Esophagus squamous epithelium (tissue), 5 donors: ENCODE measurements around the gene MPV17. TPM values are rescaled to one million over a fixed set of nuclear protein-coding genes. Genes with fewer than 3 reads are reported as not detected.

Source experiments
- DNase-seq: peaks from one replicate; lab custom pipeline; 2025; lab: John Stamatoyannopoulos, UW
- H3K27ac ChIP-seq, 4 donors: fragments of 200-600 bp; sonication (generic); one replicate each; pipeline ENCODE4 v1.5.1; 2016 to 2019; ENCODE audit warnings: mild to moderate bottlenecking in 1 of 4
- H3K27me3 ChIP-seq, 4 donors: fragments of 200-600 bp; sonication (generic); 1 replicate in 3 of 4; 2 replicates in 1 of 4; pipeline versions ENCODE4 v1.5.1 to v1.6.0; 2017 to 2021; ENCODE audit warnings: antibody characterized with exemption in 1 of 4
- H3K36me3 ChIP-seq, 3 donors: fragments of 200-600 bp; sonication (generic); one replicate each; pipeline ENCODE4 v1.5.1; 2016 to 2019
- H3K4me1 ChIP-seq, 3 donors: fragments of 200-600 bp; sonication (generic); one replicate each; pipeline ENCODE4 v1.5.1; 2017 to 2019
- H3K4me3 ChIP-seq, 4 donors: fragments of 200-600 bp; sonication (generic); 1 replicate in 3 of 4; 2 replicates in 1 of 4; pipeline ENCODE4 v1.5.1; 2016 to 2019; ENCODE audit warnings: mild to moderate bottlenecking in 2 of 4, moderate library complexity in 1 of 4
- H3K9me3 ChIP-seq, 3 donors: fragments of 200-600 bp; sonication (generic); one replicate each; pipeline ENCODE4 v1.5.1; 2016 to 2019
- POLR2A ChIP-seq, 4 donors: fragments of 450-650 bp; IDR thresholded peaks; one replicate each; pipeline ENCODE4 v1.6.1; 2017; ENCODE audit warnings: antibody characterized with exemption in 4 of 4, mild to moderate bottlenecking in 4 of 4, moderate library complexity in 3 of 4
- WGBS, 2 donors: methylation state at CpG; one replicate each; pipeline ENCODE4 v1.1.5; 2018; 5-methylcytosine and 5-hydroxymethylcytosine counted together
- intact Hi-C: fragments of 100-400 bp; cut with DNase I; formaldehyde crosslinking; loops from one replicate; pipeline ENCODE4 v1.15.0; 2022
- total RNA-seq, 4 donors: library from RNA; depleted of rRNA; stranded (reverse); fragments of >200 nt; gene quantifications; one replicate each; pipeline ENCODE4 v1.1.0, GENCODE V29; 2016
- TF ChIP-seq, protein P1 (sequence below), 6 experiments: fragments of 450-650 bp in 4 of 6; fragments of 200-600 bp in 2 of 6; sonication (generic) in 2 of 6; IDR thresholded peaks; one replicate each; pipeline ENCODE4 v1.5.1; 2016 to 2019; ENCODE audit warnings: antibody characterized with exemption in 6 of 6, mild to moderate bottlenecking in 4 of 6, moderate library complexity in 4 of 6
- donor health status: DM: yes; HTN: yes; CAD: no.

The MPV17 gene
- total RNA-seq, 4 donors from 2014 or later, result 39.3 to 66.1 (median 48.1) TPM

DNA sequence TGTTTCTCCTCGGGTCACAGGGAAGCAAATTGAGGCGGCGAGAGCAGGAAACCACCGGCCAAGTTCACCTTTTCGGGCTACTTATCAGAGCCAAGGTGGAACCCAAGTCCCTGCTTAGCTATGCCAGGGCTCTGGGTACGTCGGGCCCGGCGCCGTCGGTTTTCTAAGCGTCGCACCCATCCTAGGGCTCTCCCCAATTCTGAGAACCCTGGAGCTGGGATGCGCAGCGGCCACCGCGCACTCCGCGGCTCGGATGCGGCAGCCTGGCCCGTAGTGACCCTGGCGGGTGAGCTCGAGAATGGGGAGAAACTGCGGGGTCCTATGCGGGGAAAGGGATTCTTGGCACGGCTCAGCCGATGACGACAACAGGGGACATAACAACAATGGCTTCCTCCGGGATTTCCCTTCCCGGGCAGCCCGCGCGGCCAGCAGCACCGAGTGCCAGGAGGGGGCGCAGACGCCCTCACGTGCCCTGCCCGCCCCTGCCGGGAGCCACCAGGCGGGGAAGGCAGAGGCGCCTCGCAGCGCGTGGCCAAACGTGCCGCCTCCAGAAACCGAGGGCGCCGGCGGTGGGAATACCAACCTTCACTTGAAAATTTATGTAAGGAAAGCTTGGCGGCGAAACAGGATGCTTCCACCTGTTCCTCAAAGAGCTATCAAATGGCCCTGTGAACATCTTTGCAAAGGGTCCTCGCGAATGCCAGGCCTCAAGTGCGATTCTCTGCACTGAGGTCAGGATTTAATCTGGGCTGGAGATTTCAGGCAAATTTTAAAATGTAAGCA lies 58.0 kb downstream of the MPV17 start:
- intact Hi-C loops, result no loop called here
- Histone ChIP-seq H3K4me1 (peaks cover 30 to 41% (median 32%) of the 10 kb centered on the region in 3 donors), H3K9me3 (no peaks in the 10 kb centered on the region), H3K4me3 (peak overlapping the region in 3 of 4 donors; percentile 7 to 61 (median 31)), H3K27ac (no peak overlapping the region), H3K36me3 (no peaks in the 10 kb centered on the region), H3K27me3 (peaks cover 16 to 98% (median 28%) of the 10 kb centered on the region in 4 donors)
- TF ChIP-seq POLR2A (IDR thresholded peaks at IDR 0.05), result no peak
- TF ChIP-seq, protein P1, sequence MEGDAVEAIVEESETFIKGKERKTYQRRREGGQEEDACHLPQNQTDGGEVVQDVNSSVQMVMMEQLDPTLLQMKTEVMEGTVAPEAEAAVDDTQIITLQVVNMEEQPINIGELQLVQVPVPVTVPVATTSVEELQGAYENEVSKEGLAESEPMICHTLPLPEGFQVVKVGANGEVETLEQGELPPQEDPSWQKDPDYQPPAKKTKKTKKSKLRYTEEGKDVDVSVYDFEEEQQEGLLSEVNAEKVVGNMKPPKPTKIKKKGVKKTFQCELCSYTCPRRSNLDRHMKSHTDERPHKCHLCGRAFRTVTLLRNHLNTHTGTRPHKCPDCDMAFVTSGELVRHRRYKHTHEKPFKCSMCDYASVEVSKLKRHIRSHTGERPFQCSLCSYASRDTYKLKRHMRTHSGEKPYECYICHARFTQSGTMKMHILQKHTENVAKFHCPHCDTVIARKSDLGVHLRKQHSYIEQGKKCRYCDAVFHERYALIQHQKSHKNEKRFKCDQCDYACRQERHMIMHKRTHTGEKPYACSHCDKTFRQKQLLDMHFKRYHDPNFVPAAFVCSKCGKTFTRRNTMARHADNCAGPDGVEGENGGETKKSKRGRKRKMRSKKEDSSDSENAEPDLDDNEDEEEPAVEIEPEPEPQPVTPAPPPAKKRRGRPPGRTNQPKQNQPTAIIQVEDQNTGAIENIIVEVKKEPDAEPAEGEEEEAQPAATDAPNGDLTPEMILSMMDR (IDR thresholded peaks at IDR 0.05), result peak in 5 of 6 experiments; percentile 27 to 40 (median 31)
- WGBS, 2 donors, result 8 to 37% methylated on average over 8 to 22 of the region's 56 CpGs
- DNase-seq, result no peak

DNA sequence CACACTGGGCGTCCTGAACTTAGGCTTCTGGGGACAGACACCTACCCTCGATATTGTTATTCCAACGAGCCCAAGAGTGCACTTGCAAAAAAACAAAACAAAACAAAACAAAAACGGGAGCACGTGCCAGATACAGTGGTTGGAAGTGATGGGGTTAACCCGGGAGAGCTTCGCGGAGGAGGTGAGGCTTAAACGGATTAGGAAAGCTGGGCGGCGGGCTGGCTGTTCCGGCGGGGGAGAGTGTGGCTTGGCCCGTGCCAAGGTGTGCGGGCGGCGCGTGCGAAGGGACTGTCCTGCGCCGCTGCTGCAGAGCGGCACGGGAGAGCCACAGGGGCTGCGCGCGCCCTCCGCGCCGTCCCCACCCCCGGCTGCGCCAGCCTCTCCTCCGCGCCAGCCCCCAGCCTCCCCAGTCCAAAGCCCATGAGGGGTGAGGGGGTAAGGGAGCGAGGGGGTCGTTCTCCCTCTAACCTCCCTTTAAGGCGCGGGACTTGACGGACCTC lies 58.6 kb downstream of the MPV17 start:
- Histone ChIP-seq H3K4me3 (peak overlapping the region in 3 of 4 donors; percentile 7 to 61 (median 31)), H3K4me1 (peaks cover 30 to 41% (median 32%) of the 10 kb centered on the region in 3 donors), H3K27ac (no peak overlapping the region), H3K9me3 (no peaks in the 10 kb centered on the region), H3K36me3 (no peaks in the 10 kb centered on the region), H3K27me3 (peaks cover 16 to 100% (median 28%) of the 10 kb centered on the region in 4 donors)
- 0% methylated on average over 21 to 22 of the region's 38 CpGs for WGBS, 2 donors
- TF ChIP-seq, protein P1 (IDR thresholded peaks at IDR 0.05), result no peak
- TF ChIP-seq POLR2A (IDR thresholded peaks at IDR 0.05), result no peak
- intact Hi-C loops, result no loop called here
- DNase-seq, result no peak

DNA sequence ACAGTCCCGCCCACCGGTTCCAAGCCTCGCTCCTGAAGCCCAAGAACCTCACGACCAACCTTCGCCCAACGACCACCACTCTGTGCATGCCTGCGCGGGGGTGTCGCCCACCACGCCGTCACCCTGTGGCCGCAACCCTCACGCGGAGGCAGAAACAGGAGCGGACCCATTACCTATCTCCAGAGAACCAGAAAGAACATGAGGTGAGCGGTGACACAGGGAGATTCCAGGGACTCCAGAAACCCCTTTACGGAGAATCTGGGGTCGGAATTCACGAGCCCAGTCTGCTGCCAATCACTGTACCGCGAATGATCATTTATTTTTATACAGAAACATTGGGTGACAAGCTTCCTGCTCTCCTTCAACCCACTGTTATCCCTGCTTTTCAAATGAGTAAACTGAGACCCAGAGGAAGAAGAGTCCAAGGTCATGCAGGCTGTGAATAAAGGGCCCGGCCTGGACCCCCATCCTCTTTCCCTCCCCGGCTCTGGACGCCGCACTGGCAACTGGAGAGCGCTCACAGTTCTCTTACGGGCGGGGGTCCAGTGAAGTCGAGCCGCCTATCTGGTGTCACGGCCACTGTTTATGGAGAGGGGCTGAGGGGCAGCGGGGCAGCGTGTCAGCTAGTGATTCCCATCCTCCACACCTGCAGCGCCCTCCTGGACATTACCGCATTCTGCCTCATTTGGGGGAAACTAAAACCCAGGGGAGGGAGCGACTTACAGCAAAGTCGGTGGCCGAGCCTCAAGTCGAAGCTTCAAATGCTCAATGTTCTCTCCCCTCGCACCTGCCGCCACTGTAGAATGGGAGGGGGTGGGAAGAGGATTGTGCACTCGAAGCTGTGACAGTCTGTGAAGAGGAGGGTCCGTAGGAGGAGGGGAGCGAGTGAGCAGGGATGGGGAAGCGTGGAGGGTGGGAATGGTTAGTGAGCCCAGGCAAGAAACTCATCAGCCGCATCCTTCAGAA lies 59.3 kb downstream of the MPV17 start:
- H3K36me3 ChIP-seq, result no peaks in the 10 kb centered on the region
- no peak for DNase-seq
- H3K4me3 ChIP-seq, result peak overlapping the region; percentile 43 to 61 (median 52)
- no peak for TF ChIP-seq POLR2A (IDR thresholded peaks at IDR 0.05)
- TF ChIP-seq, protein P1 (IDR thresholded peaks at IDR 0.05), result no peak
- peaks cover 16 to 100% (median 28%) of the 10 kb centered on the region in 4 donors for H3K27me3 ChIP-seq
- H3K27ac ChIP-seq, result no peak overlapping the region
- H3K4me1 ChIP-seq, result peaks cover 30 to 41% (median 32%) of the 10 kb centered on the region in 3 donors
- WGBS, 2 donors, result 0 to 1% methylated on average over 9 to 33 of the region's 46 CpGs
- H3K9me3 ChIP-seq, result no peaks in the 10 kb centered on the region
- intact Hi-C loops, result no loop called here

DNA sequence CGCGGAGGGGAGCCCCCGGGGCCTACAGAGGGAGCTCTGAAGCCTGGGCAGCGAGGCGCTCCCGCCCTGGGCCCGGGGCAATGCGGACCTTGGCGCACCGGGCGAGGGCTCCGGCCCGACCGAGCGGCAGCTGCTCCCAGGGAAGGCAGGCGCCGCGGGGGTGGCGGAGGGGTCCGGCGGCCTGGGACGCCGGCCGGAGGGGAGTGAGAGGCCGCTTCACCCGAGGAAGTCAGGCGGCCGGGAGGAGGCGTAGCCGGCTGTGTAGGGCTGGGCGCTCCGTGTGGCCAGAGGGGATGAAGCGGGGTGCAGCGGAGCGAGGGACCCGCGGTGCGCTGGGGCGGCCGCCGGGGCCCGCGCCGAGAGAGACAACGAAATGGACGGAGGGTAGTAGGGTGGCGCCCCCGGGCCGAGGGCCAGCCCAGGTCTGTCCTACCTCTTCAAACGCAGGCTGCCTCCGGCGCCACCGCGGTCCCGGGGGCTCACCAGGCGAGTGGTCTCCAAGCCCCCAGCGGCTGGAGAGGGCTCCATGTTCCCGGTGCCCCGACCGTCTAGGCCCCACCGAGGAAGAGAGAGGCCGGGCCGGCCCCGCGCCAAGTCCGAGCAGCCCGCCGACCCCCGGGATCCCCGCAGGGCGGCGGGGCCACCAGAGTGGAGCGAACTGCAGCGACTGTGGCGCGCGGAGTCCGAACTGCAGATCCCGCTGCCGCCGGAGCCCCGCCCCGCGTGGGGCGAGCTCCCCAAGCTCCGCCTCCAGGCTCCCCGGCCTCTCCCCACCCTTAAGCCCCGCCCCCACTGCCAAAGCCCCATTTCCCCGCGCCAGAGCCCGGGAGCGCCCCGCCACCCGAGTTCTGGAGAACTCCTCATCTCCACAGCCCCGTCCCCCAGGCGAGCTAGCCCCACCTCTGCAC lies 60.3 kb downstream of the MPV17 start, which contains the start of gene SLC30A3:
Gene SLC30A3, minus strand, starts transcription at position 669 of the 908 bp plus-strand sequence. Its CDS starts 141 bp downstream, at position 528.
- WGBS, 2 donors, result 0% methylated on average over 3 to 6 of the region's 96 CpGs

More for the DNA sequence above, 60.3 kb downstream of the MPV17 start, which contains the start of gene SLC30A3:
- H3K4me3 ChIP-seq, result peak within 1 kb of the TSS; percentile 43 to 61 (median 52)
- no peaks in the 10 kb centered on the region for H3K9me3 ChIP-seq
- TF ChIP-seq, protein P1 (IDR thresholded peaks at IDR 0.05), result no peak
- no peak for TF ChIP-seq POLR2A (IDR thresholded peaks at IDR 0.05)
- H3K27me3 ChIP-seq, result peaks cover 16 to 100% (median 28%) of the 10 kb centered on the region in 4 donors
- intact Hi-C loops, result no loop called here
- H3K36me3 ChIP-seq, result no peaks in the 10 kb centered on the region
- H3K27ac ChIP-seq, result no peak within 1 kb of the TSS
- no peak for DNase-seq
- peaks cover 30 to 41% (median 32%) of the 10 kb centered on the region in 3 donors for H3K4me1 ChIP-seq
